Fibroblast of lung (primary cell): ENCODE data around the gene DCTN4. TPM values are rescaled to one million over a fixed set of nuclear protein-coding genes. Genes with fewer than 3 reads are reported as not detected.

ENCODE experiments used
- DNase-seq, 2 donors: peaks; one replicate each; pipeline versions ENCODE4 v3.0.0 to v3.0.0-alpha.2; 2010; ENCODE audit warnings: low read depth in 2 of 2
- H2AFZ ChIP-seq: 2 replicates; pipeline ENCODE4 v1.5.1; 2012; ENCODE audit warnings: low read length, control low read depth, inconsistent platforms
- H3K27ac ChIP-seq: 2 replicates; pipeline ENCODE4 v1.5.1; 2011; ENCODE audit warnings: low read length, control low read depth; ENCODE audit not compliant: insufficient read depth
- H3K27me3 ChIP-seq: 2 replicates; pipeline ENCODE4 v1.5.1; 2011; ENCODE audit warnings: mild to moderate bottlenecking, low read length; ENCODE audit not compliant: control insufficient read depth, insufficient read depth
- H3K36me3 ChIP-seq: 2 replicates; pipeline ENCODE4 v1.5.1; 2011; ENCODE audit warnings: low read length; ENCODE audit not compliant: control insufficient read depth, insufficient read depth
- H3K4me1 ChIP-seq: 2 replicates; pipeline ENCODE4 v1.5.1; 2011; ENCODE audit warnings: low read length; ENCODE audit not compliant: control insufficient read depth, insufficient read depth; ENCODE audit errors: extremely low read depth
- H3K4me2 ChIP-seq: 2 replicates; pipeline ENCODE4 v1.5.1; 2011; ENCODE audit warnings: low read length, control low read depth; ENCODE audit not compliant: insufficient read depth; ENCODE audit errors: extremely low read depth
- H3K4me3 ChIP-seq, 4 experiments: fragments of 200-600 bp in 1 of 4; sonication (generic) in 1 of 4; replicated peaks in 1 of 4; 2 replicates each; pipeline ENCODE4 v1.5.1; 2011 to 2016; ENCODE audit warnings: low read length in 4 of 4, low read depth in 3 of 4, mild to moderate bottlenecking in 3 of 4, control low read depth in 2 of 4, inconsistent platforms in 1 of 4, mixed read lengths in 1 of 4; ENCODE audit not compliant: insufficient read depth in 1 of 4; ENCODE audit errors: control extremely low read depth in 1 of 4
- H3K79me2 ChIP-seq: 2 replicates; pipeline ENCODE4 v1.5.1; 2012; ENCODE audit warnings: mild to moderate bottlenecking, low read length, inconsistent platforms; ENCODE audit not compliant: control insufficient read depth, insufficient read depth
- H3K9ac ChIP-seq: 2 replicates; pipeline ENCODE4 v1.5.1; 2011; ENCODE audit warnings: mild to moderate bottlenecking, low read length, control low read depth; ENCODE audit not compliant: insufficient read depth
- H3K9me3 ChIP-seq: 2 replicates; pipeline ENCODE4 v1.5.1; 2012; ENCODE audit warnings: low read depth, low read length; ENCODE audit not compliant: control insufficient read depth, insufficient read depth
- H4K20me1 ChIP-seq: 2 replicates; pipeline ENCODE4 v1.5.1; 2011; ENCODE audit warnings: low read length; ENCODE audit not compliant: control insufficient read depth, insufficient read depth; ENCODE audit errors: extremely low read depth
- CTCF ChIP-seq, 2 donors: IDR thresholded peaks in 1 of 2; conservative IDR thresholded peaks in 1 of 2; 1 replicate in 1 of 2; 2 replicates in 1 of 2; pipeline ENCODE4 v1.5.1; 2011 to 2012; ENCODE audit warnings: low read length in 2 of 2, control low read depth in 1 of 2, inconsistent platforms in 1 of 2, low read depth in 1 of 2, mild to moderate bottlenecking in 1 of 2
- EZH2 ChIP-seq: IDR thresholded peaks from 2 replicates; pipeline ENCODE4 v1.5.1; 2012; ENCODE audit warnings: low read length, control low read depth, mild to moderate bottlenecking; ENCODE audit errors: missing control alignments
- polyA plus RNA-seq, 2 donors: library from polyadenylated mRNA; depleted of rRNA in 1 of 2; stranded (reverse) in 1 of 2; unstranded in 1 of 2; fragments of >200 nt; gene quantifications; 2 replicates each; pipeline ENCODE4 v1.2.1, GENCODE V29; 2011 to 2012; ENCODE audit warnings: missing spikeins in 1 of 2
- total RNA-seq: library from RNA; depleted of rRNA; stranded (reverse); fragments of >200 nt; gene quantifications from 2 replicates; pipeline ENCODE4 v1.2.1, GENCODE V29; 2014

Gene DCTN4
- total and polyA plus RNA-seq, 2 donors (not counting 1 experiment from before 2014, with no cell fraction given) = 60.0 to 67.2 TPM

- peak overlapping the region; percentile 83 for H3K27ac ChIP-seq
- H3K9ac ChIP-seq = peak overlapping the region; percentile 29
- no peaks in the 10 kb centered on the region for H3K9me3 ChIP-seq
- H3K4me2 ChIP-seq = peak overlapping the region; percentile 98
- no peak overlapping the region for H2AFZ ChIP-seq
- H3K4me3 ChIP-seq = peak overlapping the region; percentile 1 to 91 (median 54)
- peaks cover 33% of the 10 kb centered on the region for H3K4me1 ChIP-seq
- H3K79me2 ChIP-seq = peaks cover 62% of the 10 kb centered on the region
- H4K20me1 ChIP-seq = no peaks in the 10 kb centered on the region
- no peaks in the 10 kb centered on the region for H3K27me3 ChIP-seq
- no peaks in the 10 kb centered on the region for H3K36me3 ChIP-seq
- DNase-seq = peak; percentile 98 to 99
- TF ChIP-seq CTCF (conservative IDR thresholded peaks at IDR 0.05 in 1 of 2, IDR thresholded peaks at IDR 0.05 in 1 of 2; ENCODE audit: low read depth in 1 of 2, low read length in 2 of 2) (no peak), EZH2 (no peak)
Measured at GRCh38 chr5:150781706-150782614, 23.1 kb upstream of the DCTN4 start.

GRCh38 chr5:150780816-150781221 lies 22.0 kb upstream of the DCTN4 start:
- H3K79me2 ChIP-seq = peaks cover 51% of the 10 kb centered on the region
- TF ChIP-seq EZH2 = no peak
- TF ChIP-seq CTCF (conservative IDR thresholded peaks at IDR 0.05 in 1 of 2, IDR thresholded peaks at IDR 0.05 in 1 of 2; ENCODE audit: low read depth in 1 of 2, low read length in 2 of 2) = no peak

DNA sequence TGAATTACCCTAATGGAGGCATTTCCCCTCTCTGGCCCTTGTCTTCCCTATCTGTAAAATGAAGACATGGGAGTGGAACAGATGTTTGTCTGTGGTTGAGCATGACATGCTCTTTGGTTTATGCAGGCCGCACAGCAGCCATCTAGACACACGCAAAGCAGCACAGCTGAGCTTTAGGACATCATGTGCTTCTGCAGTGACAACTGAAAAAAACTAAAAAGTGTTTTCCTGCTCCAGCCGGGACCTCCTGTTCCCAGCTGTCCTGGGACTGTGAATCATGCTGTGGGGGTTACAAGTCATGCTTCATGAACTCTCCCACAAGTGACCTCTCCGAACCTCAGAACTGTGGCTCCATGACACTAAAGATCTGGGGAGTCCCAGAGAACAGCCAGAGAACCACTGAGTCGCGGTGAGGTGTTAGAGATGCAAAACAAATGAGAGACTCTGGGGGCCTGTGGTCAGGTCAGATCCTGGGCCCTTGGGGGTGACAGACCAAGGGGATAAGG lies 21.4 kb upstream of the DCTN4 start:
- Histone ChIP-seq H3K4me1 (peaks cover 31% of the 10 kb centered on the region), H3K4me2 (peak overlapping the region; percentile 98), H3K27me3 (no peaks in the 10 kb centered on the region), H3K9me3 (no peaks in the 10 kb centered on the region), H3K36me3 (no peaks in the 10 kb centered on the region), H3K79me2 (peaks cover 45% of the 10 kb centered on the region), H4K20me1 (no peaks in the 10 kb centered on the region), H2AFZ (no peak overlapping the region), H3K27ac (peak overlapping the region; percentile 83), H3K4me3 (peak overlapping the region; percentile 32 to 91 (median 86)), H3K9ac (peak overlapping the region; percentile 49)
- TF ChIP-seq EZH2 (no peak), CTCF (conservative IDR thresholded peaks at IDR 0.05 in 1 of 2, IDR thresholded peaks at IDR 0.05 in 1 of 2; ENCODE audit: low read depth in 1 of 2, low read length in 2 of 2) (no peak)
- DNase-seq = peak; percentile 66 to 86

More at GRCh38 chr5:150780816-150781221, 22.0 kb upstream of the DCTN4 start:
- Histone ChIP-seq H3K27me3 (no peaks in the 10 kb centered on the region), H3K36me3 (no peaks in the 10 kb centered on the region), H4K20me1 (no peaks in the 10 kb centered on the region), H3K9ac (no peak overlapping the region), H3K4me1 (peaks cover 31% of the 10 kb centered on the region), H2AFZ (no peak overlapping the region), H3K9me3 (no peaks in the 10 kb centered on the region), H3K27ac (peak overlapping the region; percentile 83), H3K4me2 (peak overlapping the region; percentile 98), H3K4me3 (peak overlapping the region; percentile 32 to 91 (median 86))
- DNase-seq = peak; percentile 72 to 85
